H1 (cell line): ENCODE results near the gene NDUFB11.

ENCODE experiments used
- CHD1 ChIP-seq: IDR thresholded peaks from 2 replicates; pipeline ENCODE4 v1.6.1; 2012; ENCODE audit warnings: low read depth, low read length, improper control_type of control experiment
- EZH2 ChIP-seq: fragments of 200-600 bp; sonication (generic); IDR thresholded peaks from 2 replicates; pipeline ENCODE4 v1.7.1; 2012; ENCODE audit warnings: low read depth, mild to moderate bottlenecking, moderate library complexity, low read length, inconsistent platforms; ENCODE audit not compliant: severe bottlenecking
- GABPA ChIP-seq: IDR thresholded peaks from 2 replicates; pipeline ENCODE4 v1.6.1; 2011; ENCODE audit warnings: mild to moderate bottlenecking, low read length, moderate library complexity, borderline replicate concordance; ENCODE audit not compliant: insufficient read depth
- HDAC6 ChIP-seq: IDR thresholded peaks from one replicate; pipeline ENCODE4 v1.7.1; 2012; ENCODE audit warnings: low read depth, mild to moderate bottlenecking, inconsistent platforms, low read length, moderate library complexity
- MAFK ChIP-seq: IDR thresholded peaks from 2 replicates; pipeline ENCODE4 v1.6.1; 2012; ENCODE audit warnings: low read depth, mild to moderate bottlenecking, improper control_type of control experiment, low read length
- NRF1 ChIP-seq: IDR thresholded peaks from 2 replicates; pipeline ENCODE4 v1.6.1; 2011; ENCODE audit warnings: mild to moderate bottlenecking, low read depth, low read length, improper control_type of control experiment
- POLR2A ChIP-seq, 2 experiments: IDR thresholded peaks; 1 replicate in 1 of 2; 2 replicates in 1 of 2; pipeline ENCODE4 v1.6.1; 2011; ENCODE audit warnings: low read depth in 2 of 2, low read length in 2 of 2, mild to moderate bottlenecking in 2 of 2; ENCODE audit errors: control extremely low read depth in 1 of 2
- POLR2AphosphoS5 ChIP-seq: IDR thresholded peaks from 2 replicates; pipeline ENCODE4 v1.6.1; 2011; ENCODE audit warnings: low read depth, low read length
- RAD21 ChIP-seq, 2 experiments: IDR thresholded peaks in 1 of 2; conservative IDR thresholded peaks in 1 of 2; 2 replicates each; pipeline ENCODE4 v1.6.1; 2011; ENCODE audit warnings: low read depth in 2 of 2, low read length in 2 of 2, improper control_type of control experiment in 1 of 2, inconsistent platforms in 1 of 2, mild to moderate bottlenecking in 1 of 2, moderate library complexity in 1 of 2
- SIX5 ChIP-seq: IDR thresholded peaks from 2 replicates; pipeline ENCODE4 v1.6.1; 2011; ENCODE audit warnings: mild to moderate bottlenecking, low read depth, low read length
- TCF12 ChIP-seq: IDR thresholded peaks from 2 replicates; pipeline ENCODE4 v1.6.1; 2011; ENCODE audit warnings: low read depth, mild to moderate bottlenecking, low read length
- TF ChIP-seq, protein P1 (sequence below), 3 experiments: IDR thresholded peaks; 1 replicate in 2 of 3; 2 replicates in 1 of 3; pipeline versions ENCODE4 v1.5.1 to v1.6.1; 2011; ENCODE audit warnings: low read length in 3 of 3, mild to moderate bottlenecking in 3 of 3, inconsistent platforms in 2 of 3, low read depth in 1 of 3, moderate library complexity in 1 of 3; ENCODE audit not compliant: insufficient read depth in 1 of 3; ENCODE audit errors: control extremely low read depth in 1 of 3
- TF ChIP-seq, protein P2 (sequence below): IDR thresholded peaks from 2 replicates; pipeline ENCODE4 v1.6.1; 2012; ENCODE audit warnings: inconsistent platforms
- TF ChIP-seq, protein P3 (sequence below): IDR thresholded peaks from 2 replicates; pipeline ENCODE4 v1.6.1; 2012; ENCODE audit warnings: inconsistent platforms

DNA sequence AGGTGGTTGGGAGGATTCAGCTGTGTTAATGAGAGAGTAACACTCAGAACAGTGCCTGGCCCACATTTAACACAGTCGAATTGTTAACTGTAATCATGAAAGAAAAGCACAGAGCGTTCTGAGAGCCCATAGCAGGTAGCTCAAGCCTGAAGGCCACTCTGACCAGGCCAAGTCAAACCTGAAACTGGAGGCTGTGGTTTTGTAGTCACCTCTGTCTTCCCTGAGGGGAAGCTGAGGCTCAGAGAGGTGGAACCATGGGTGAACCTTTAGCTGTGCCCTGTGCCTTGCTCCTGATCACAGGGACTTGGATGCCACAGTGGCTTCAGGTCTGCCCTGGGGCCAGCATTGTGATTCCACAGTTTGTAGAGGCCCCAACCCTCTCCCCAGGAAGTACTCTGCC, 32.6 kb upstream of the NDUFB11 start:
- TF ChIP-seq HDAC6 (no peak), RAD21 (IDR thresholded peaks at IDR 0.05 in 1 of 2, conservative IDR thresholded peaks at IDR 0.05 in 1 of 2; ENCODE audit: low read depth in 2 of 2, low read length in 2 of 2) (no peak), MAFK (no peak), TCF12 (no peak), POLR2A (IDR thresholded peaks at IDR 0.05; ENCODE audit: control extremely low read depth in 1 of 2, low read depth in 2 of 2, low read length in 2 of 2) (no peak), CHD1 (no peak), NRF1 (no peak), GABPA (no peak), EZH2 (no peak), POLR2AphosphoS5 (no peak), SIX5 (no peak)
- TF ChIP-seq, protein P1, sequence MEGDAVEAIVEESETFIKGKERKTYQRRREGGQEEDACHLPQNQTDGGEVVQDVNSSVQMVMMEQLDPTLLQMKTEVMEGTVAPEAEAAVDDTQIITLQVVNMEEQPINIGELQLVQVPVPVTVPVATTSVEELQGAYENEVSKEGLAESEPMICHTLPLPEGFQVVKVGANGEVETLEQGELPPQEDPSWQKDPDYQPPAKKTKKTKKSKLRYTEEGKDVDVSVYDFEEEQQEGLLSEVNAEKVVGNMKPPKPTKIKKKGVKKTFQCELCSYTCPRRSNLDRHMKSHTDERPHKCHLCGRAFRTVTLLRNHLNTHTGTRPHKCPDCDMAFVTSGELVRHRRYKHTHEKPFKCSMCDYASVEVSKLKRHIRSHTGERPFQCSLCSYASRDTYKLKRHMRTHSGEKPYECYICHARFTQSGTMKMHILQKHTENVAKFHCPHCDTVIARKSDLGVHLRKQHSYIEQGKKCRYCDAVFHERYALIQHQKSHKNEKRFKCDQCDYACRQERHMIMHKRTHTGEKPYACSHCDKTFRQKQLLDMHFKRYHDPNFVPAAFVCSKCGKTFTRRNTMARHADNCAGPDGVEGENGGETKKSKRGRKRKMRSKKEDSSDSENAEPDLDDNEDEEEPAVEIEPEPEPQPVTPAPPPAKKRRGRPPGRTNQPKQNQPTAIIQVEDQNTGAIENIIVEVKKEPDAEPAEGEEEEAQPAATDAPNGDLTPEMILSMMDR (IDR thresholded peaks at IDR 0.05; ENCODE audit: control extremely low read depth in 1 of 3, insufficient read depth in 1 of 3, low read depth in 1 of 3, low read length in 3 of 3): no peak
- TF ChIP-seq, protein P2, sequence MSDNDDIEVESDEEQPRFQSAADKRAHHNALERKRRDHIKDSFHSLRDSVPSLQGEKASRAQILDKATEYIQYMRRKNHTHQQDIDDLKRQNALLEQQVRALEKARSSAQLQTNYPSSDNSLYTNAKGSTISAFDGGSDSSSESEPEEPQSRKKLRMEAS: no peak
- TF ChIP-seq, protein P3, sequence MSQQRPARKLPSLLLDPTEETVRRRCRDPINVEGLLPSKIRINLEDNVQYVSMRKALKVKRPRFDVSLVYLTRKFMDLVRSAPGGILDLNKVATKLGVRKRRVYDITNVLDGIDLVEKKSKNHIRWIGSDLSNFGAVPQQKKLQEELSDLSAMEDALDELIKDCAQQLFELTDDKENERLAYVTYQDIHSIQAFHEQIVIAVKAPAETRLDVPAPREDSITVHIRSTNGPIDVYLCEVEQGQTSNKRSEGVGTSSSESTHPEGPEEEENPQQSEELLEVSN: no peak
